DMS153 treated with DMSO at 0.1 percent for 48 hours (cell line): Measurements from ENCODE around the gene SMARCAL1.
"Not testable (repeated sequence)": the region's sequence is repeated elsewhere in the genome, so short reads cannot be mapped to it uniquely, and the experiment has no call there.

ENCODE experiments used
- DNase-seq: peaks from one replicate; lab custom pipeline; 2025; ENCODE audit not compliant: unreplicated experiment; lab: John Stamatoyannopoulos, UW

The SMARCAL1 gene

DNA sequence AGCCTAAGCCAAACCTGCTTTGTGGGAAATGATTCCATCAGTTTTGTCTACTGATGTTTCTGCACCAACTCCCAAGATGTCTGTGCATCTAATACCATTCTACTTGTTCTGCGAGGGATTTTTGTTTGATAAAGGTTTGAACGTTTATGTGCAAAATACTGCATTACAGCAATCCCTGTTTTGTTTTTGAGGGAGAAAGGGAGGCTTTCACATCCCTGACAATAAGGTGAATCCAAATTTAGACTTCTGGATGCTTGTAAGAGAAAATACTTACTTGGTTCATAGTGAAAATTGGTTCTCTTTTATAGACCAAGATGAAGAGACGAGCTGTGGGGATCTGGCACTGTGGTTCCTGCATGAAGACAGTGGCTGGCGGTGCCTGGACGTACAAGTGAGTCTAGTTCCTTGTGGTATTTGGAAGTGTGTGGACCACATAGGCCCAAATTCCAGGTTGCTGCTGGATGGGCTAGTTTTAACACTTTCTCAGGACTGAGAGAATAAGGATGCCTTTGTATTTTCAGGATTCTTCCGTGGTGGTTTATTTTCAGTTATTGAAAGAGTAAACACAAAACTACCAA, 87.4 kb downstream of the SMARCAL1 start:
- DNase-seq = no peak

GRCh38 chr2:216500572-216500971, 88.3 kb downstream of the SMARCAL1 start:
- DNase-seq = no peak

DNA sequence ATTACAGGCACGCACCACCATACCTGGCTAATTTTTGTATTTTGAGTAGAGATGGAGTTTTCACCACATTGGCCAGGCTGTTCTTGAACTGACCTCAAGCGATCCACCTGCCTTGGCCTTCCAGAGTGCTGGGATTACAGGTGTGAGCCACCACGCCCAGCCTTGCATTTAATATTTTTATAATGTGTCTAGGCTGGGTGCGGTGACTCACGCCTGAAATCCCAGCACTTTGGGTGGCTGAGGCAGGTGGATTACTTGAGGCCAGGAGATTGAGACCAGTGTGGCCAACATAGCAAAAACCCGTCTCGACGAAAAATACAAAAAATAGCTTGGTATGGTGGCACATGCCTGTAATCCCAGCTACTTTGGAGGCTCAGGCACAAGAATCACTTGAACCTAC, 89.6 kb downstream of the SMARCAL1 start:
- DNase-seq = no peak

DNA sequence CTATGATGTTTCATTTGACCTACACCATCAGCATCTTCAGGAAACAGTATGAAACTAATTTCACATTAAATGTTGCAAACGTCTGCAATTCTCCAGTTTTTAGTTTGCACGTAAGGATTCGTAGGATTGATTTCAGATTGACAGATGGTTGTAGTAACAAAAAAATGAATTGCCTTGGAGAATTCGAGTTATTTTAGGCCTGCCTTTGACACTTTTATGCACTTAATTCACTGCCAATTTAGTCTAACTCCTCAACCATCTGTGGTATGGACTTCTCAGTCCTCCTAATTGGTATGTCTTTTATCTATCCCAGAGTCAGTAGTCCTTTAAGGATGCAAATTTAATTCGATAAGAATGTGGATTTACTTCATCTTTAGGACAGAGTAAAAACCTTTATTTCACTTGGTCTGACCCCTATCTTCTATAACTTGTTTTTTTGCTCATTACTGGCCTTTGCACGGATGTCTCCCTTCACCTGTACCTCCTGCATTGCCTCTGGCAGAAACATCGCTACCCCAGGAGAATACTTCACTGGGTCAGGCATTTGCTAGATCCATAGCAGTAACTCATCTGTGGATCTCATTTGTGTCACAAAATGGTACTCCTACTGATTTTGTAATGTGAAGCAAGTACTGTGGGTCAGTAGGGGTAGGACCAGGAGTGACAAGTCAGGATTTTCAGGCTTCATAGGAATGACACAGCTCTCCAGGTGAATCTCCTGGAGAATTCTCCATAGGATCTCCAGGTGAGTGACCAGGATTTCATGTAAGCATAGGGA, 90.3 kb downstream of the SMARCAL1 start:
- no peak for DNase-seq

GRCh38 chr2:216503159-216503629, 90.9 kb downstream of the SMARCAL1 start:
- DNase-seq = no peak

GRCh38 chr2:216503697-216504375, 91.6 kb downstream of the SMARCAL1 start:
- no peak for DNase-seq

GRCh38 chr2:216504376-216504762, 92.1 kb downstream of the SMARCAL1 start:
- no peak for DNase-seq

DNA sequence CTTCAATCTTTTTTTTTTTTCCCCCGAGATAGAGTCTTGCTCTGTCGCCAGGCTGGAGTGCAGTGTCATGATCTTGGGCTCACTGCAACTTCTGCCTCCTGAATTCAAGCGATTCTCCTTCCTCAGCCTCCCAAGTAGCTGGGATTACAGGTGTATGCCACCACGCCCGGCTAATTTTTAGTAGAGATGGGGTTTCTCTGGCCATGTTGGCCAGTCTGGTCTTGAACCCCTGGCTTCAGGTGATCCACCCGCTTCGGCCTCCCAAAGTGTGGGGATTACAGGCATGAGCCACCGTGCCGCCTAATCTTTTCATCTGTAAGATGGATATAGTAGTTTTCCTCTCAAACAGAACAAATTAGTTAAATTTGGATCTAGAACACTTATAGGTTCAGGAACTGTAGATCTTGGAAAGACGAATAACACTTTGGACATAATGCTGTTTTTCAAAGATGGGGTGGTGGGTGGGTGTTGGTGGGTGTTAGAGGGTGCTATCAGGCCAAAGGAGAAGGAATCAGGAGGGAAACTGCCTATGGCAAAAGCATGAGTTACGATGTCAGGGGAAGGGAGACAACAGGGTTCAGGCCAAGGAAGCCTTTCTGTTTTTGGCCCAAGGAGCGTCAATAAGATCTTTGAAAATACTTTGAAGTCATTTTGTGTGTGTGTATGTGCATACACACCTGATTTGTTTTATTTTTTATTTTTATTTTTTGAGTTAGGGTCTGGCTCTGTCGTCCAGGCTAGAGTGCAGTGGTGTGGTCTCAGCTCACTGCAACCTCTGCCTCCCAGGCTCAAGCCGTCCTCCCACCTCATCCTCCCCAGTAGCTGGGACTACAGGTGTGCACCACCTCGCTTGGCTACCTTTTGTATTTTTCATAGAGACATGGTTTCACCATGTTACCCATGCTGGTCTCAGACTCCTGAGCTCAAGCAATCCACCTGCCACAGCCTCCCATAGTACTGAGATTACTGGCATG, 93.1 kb downstream of the SMARCAL1 start:
- no peak for DNase-seq

GRCh38 chr2:216507220-216508160, 95.2 kb downstream of the SMARCAL1 start:
- no peak for DNase-seq

DNA sequence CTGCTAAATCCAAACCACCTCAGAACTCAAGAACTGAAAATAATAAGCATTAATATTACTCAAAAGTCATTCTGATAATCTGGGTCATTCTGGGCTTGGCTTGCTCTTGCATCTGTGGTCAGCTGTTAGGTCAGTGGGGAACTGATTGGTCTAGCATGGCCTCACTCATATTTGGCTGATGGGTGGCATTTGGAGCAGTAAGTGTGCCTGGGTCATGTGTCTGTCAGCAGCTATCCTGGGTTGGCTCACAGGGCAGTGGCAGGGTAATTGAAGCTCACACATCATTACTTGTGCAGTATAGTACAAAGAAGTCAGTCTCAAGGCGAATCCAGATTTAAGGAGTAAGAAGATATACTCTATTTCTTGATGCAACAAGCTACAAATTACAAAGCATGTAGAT, 95.9 kb downstream of the SMARCAL1 start:
- no peak for DNase-seq

GRCh38 chr2:216516730-216517350, 104.6 kb downstream of the SMARCAL1 start:
- DNase-seq = peak; percentile 69

- DNase-seq = no peak
Measured at GRCh38 chr2:216517447-216518225, 105.4 kb downstream of the SMARCAL1 start.

- DNase-seq = not testable (repeated sequence)
Measured at GRCh38 chr2:216518566-216519119, 106.4 kb downstream of the SMARCAL1 start.

- peak; percentile 91 for DNase-seq
Measured at GRCh38 chr2:216519154-216519762, 107.0 kb downstream of the SMARCAL1 start.

DNA sequence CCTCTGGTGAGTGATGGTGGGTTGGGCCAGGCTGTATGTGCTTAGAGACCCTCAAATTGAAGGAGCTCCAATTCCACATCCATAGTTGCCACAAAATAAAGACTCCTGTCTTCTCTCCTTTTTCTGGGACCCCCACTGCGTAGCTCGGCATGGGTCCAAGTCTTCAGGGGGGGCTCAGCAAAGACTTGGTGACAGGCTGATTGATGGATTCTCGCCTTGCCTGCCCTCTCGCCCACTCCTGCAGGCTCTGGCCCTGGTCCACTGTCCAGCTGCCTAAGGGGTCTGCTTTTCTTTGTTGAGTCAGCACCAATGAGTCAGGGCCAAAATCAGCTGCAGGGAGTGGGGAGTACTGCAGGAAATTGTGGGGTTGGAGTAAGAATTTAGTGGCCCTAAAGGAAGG, 107.8 kb downstream of the SMARCAL1 start:
- DNase-seq = no peak

DNA sequence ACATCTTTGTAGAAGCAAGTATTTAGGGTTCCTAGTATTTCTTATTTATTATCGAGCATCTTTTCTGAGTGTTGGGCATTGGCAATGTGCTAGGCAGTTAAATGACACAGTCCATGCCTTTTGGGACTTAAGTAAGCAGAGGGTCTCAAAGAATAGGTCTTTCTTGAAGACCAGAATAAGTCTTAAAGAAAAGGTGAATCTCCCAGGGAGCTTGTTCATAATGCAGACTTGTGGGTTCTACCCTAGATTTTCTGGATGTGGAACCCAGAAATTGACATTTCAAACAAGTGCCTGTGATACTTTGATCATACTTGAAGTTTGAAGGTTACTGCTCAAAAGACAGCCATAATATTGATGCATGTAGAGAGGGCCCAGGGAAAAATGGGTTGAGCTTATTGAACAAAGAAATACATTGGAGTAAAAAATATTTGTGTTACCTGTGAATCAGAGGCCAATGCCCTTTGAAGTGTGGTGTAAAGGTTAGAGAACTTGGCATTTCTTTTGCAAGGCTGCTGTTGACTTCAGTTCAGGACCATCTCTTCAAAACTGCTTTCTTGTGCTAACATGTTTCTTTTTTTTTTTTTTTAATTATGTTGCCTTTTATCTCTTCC, 110.7 kb downstream of the SMARCAL1 start:
- no peak for DNase-seq

DNA sequence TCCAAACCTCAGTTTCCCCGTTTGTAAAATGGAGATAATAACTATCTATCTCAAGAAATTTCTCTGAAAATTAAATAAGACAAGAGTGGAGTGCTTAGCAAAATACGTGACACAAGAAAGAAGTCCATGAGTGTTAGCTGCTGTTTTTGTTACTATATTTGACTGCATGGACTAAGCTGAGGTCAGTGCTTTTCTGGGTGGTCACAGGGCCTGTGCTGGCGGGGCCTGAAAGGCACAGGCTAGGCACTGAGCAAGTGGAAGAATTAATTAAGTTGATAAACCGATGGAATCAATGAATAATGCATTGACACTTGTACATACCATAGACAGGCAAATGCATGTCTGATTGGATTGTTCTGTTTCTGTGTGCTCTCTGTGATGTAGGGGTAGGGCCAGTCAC, 113.7 kb downstream of the SMARCAL1 start:
- DNase-seq = no peak
